ENCODE data around the gene SLC6A19. TPM values are rescaled to one million over a fixed set of nuclear protein-coding genes. Genes with fewer than 3 reads are reported as not detected.
"Not testable (repeated sequence)": the region's sequence is repeated elsewhere in the genome, so short reads cannot be mapped to it uniquely, and the experiment has no call there.

SLC6A19 gene
- polyA plus RNA-seq, 1 donor: 67.4 TPM

GRCh38 chr5:1220831-1221230 lies 19.4 kb downstream of the SLC6A19 start:
- DNase-seq: no peak

GRCh38 chr5:1221721-1222120 lies 20.3 kb downstream of the SLC6A19 start:
- no peak for DNase-seq

DNA sequence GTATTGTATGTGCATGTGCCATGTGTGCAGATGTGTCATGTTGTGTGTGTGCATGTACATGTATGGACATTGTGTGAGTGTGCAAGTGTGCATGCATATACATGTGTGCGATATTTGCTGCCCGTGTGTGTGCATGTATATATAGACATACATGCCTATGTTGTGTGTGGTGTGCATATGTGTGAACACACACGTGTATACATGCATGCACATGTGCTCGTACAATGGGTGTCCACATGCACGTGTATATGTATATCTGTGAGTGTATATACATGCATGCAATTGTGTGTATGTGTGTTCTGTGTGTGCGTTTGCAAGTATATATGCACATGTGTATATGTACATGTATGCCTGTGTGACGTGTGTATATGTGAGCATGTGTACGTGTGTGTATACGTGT lies 20.8 kb downstream of the SLC6A19 start:
- DNase-seq: no peak

GRCh38 chr5:1222621-1223277 lies 21.4 kb downstream of the SLC6A19 start:
- no peak for DNase-seq

- DNase-seq: no peak
These were observed 21.9 kb downstream of the SLC6A19 start for GRCh38 chr5:1223278-1223670.

DNA sequence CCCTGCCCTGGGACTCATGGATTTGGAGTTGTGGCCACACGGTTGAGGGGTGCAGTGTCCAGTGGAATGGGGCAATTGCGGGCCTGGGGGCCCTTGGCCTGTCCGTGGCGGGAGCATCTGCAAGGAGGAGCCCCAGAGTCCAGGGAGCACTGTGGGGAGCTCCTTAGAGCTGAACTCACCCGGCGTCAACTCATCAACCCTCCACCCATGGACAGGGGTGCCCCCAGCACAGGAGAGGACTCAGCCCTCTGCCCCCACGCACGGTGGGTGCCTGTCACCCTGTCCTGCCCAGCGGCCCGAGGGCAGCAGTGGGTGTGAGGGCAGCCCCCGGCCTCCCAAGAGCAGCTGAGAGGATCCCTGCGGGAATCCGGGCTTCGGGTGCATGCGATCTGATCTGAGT lies 23.2 kb downstream of the SLC6A19 start:
- no peak for DNase-seq

- DNase-seq: no peak
These were observed 23.7 kb downstream of the SLC6A19 start, which contains the start of gene SLC6A18 for GRCh38 chr5:1225081-1225480. Gene SLC6A18 (plus strand): TSS chr5:1225381. CDS start chr5:1225478, 97 bp downstream.

- DNase-seq: no peak
These were observed 24.8 kb downstream of the SLC6A19 start for GRCh38 chr5:1226231-1226630.

DNA sequence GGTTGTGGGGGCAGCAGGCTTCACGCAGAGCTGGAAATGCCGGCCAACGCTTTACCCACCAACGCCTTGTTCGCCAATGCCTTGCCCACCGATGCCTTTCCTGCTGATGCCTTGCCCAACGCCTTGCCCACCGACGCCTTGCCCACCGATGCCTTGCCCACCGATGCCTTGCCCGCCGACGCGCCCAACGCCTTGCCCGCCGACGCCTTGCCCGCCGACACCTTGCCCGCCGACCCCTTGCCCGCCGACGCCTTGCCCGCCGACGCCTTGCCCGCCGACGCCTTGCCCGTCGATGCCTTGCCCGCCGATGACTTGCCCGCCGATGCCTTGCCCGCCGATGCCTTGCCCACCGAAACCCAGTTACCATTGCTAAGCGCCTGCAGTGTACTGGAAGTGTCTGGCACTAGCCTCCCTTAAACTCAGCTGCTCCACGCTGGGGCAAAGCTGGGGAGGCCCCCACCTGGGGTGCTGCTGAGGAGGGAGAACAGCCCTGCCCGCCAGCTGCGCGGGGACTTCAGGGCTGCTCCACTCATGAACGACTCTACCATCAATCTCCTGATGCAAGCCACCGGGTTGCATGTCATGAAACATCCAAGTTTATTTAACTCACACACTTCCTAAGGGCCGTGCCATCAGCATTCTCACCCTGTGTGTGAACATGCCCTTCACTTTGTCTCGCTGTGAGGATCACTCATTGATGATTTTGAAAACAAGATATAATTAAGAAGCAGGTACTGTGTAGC lies 25.6 kb downstream of the SLC6A19 start:
- no peak for DNase-seq

GRCh38 chr5:1227667-1228066 lies 26.3 kb downstream of the SLC6A19 start:
- DNase-seq: peak; percentile 73

- DNase-seq: no peak
These were observed 26.7 kb downstream of the SLC6A19 start for GRCh38 chr5:1228120-1228519.

GRCh38 chr5:1229023-1229422 lies 27.6 kb downstream of the SLC6A19 start:
- DNase-seq: not testable (repeated sequence)

- no peak for DNase-seq
These were observed 28.4 kb downstream of the SLC6A19 start for GRCh38 chr5:1229822-1230221.

- DNase-seq: no peak
These were observed 29.2 kb downstream of the SLC6A19 start for GRCh38 chr5:1230551-1230950.

DNA sequence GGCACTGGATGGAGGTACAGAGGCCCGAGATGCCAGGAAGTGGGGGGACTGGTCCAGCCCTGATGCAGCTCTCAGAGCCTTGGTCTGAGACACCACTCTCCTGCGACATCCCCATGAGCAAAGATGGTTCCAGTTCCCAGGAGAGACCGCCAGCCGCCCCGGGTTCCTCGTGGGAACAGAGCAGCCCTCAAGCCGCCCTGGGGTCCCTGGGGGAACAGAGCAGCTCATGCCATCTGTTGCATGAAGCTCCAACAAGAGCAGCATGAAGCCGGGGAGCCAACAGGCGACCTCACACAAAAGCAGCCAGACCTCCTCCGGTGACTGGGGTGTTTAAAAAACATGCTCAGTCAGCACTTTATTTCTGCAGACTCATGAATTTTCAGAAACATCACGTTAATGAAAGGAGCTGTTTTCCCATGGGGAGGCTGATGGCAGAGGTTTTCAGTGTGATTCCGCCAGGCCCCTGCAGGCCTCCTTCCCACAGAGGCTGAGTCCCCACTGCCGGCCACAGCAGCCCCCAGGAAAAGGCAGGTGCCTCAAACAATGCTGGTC lies 30.0 kb downstream of the SLC6A19 start:
- DNase-seq: no peak

GRCh38 chr5:1232780-1233179 lies 31.4 kb downstream of the SLC6A19 start:
- DNase-seq: no peak

GRCh38 chr5:1235379-1235778 lies 34.0 kb downstream of the SLC6A19 start:
- no peak for DNase-seq

DNA sequence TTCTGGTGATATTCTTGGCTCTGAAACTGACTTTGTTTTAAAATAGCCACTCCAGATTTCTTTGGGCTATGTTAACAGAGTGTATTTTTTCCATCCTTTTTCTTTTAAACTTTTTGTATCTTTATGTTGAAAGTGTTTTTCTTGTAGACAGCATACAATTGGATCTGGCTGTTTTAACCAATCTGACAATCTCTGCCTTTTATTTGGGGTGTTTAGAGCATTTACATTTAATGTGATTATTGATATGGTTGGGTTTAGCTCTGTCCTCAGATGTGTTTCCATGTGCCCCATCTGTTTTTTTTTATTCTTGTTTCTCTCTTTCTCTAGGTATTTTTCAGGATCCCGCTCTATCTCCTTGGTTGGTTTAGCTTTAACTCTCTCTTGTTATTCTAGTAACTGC lies 34.4 kb downstream of the SLC6A19 start:
- DNase-seq: no peak

DNA sequence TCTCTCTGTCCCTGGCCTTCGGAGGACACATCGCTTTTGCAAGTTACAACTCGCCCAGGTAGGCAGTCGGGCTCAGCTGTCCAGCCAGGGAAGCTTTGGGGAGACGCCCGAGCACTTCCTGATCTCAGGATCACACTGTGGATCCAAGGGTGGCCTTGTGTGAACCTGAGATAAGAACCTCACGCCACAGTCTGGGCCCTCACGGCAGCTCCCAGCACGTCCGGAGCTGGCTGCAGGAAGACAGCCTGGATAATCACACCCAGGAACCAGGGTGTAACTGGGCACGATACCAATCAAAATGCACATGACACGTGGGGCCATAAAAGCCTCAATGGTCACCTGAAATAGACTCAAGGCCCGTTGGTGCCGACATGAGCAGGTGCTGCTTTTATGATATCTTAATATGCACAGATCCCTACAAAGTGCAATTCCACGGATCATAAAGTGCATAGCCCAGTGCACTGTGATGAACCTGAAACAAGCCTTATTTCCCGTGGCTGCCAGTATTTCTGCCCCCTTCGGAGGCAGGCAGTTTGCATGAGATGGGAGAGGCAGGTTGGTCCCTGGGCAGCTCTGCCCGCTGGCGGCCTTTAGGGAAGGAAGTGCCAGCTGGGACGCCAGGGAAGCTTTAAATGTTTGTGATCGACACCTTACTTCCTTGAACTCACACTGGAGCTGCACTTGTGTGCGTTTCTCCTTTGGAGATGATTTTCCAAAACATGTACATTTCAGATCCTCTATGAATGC lies 38.3 kb downstream of the SLC6A19 start:
- DNase-seq: no peak

GRCh38 chr5:1240496-1241260 lies 39.3 kb downstream of the SLC6A19 start:
- DNase-seq: no peak

DNA sequence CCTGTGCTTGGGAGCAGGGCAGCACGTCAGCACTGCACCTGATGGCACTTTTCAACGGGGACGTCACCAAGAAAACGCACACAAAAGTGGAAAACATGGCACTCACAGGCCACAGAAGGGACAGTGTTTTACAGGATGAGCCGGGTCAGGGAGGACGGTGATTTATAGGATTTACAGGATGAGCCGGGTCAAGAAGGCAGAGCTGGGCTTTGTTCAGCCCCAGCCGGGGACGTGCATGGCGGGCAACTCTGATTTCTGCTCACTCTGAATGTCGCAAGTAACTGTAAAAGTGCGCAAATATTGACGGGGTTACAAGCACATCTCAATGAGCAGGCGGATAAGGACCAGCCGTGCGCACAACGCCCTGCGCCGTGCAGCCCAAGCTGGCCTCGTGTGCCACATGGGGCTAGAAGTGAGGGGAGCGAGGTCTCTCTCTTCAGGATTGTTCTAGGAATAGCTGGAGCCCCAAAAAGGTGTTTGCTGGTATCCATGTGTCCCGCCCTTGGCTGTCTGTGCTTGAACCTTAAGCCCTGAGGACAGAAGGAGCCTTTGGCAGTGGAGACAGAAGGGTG lies 40.2 kb downstream of the SLC6A19 start:
- DNase-seq: no peak
